AML-193 (cell line): Measurements from ENCODE around the gene EPG5.
"Not testable (repeated sequence)": the region's sequence is repeated elsewhere in the genome, so short reads cannot be mapped to it uniquely, and the experiment has no call there.

Experiments used
- DNase-seq, 2 experiments: peaks; one replicate each; lab custom pipeline; 2025; lab: John Stamatoyannopoulos, UW

The EPG5 gene

DNA sequence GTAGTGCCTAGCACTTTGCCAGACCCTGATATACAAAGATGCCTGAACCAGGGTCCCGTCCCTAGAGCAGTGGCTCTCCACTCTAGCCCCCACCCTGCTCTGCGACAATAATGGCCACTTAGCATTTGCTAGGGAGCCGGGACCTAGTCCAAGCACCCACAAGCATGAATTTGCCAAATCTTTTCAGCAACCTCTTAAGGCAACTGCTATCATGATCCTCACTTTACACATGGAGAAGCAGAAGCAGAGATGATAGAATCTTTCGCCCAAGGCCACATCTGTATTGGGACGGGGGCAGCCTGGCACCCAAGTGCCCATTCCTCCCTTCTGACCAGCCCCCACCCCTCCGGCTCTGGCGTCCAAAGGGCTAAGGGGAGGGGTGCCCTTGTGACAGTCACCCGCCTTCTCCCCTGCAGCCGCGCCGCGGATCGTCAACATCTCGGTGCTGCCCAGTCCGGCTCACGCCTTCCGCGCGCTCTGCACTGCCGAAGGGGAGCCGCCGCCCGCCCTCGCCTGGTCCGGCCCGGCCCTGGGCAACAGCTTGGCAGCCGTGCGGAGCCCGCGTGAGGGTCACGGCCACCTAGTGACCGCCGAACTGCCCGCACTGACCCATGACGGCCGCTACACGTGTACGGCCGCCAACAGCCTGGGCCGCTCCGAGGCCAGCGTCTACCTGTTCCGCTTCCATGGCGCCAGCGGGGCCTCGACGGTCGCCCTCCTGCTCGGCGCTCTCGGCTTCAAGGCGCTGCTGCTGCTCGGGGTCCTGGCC is 128.6 kb downstream of the EPG5 start:
- no peak for DNase-seq

- no peak for DNase-seq
Measured at GRCh38 chr18:45837283-45838070, 129.7 kb downstream of the EPG5 start.

DNA sequence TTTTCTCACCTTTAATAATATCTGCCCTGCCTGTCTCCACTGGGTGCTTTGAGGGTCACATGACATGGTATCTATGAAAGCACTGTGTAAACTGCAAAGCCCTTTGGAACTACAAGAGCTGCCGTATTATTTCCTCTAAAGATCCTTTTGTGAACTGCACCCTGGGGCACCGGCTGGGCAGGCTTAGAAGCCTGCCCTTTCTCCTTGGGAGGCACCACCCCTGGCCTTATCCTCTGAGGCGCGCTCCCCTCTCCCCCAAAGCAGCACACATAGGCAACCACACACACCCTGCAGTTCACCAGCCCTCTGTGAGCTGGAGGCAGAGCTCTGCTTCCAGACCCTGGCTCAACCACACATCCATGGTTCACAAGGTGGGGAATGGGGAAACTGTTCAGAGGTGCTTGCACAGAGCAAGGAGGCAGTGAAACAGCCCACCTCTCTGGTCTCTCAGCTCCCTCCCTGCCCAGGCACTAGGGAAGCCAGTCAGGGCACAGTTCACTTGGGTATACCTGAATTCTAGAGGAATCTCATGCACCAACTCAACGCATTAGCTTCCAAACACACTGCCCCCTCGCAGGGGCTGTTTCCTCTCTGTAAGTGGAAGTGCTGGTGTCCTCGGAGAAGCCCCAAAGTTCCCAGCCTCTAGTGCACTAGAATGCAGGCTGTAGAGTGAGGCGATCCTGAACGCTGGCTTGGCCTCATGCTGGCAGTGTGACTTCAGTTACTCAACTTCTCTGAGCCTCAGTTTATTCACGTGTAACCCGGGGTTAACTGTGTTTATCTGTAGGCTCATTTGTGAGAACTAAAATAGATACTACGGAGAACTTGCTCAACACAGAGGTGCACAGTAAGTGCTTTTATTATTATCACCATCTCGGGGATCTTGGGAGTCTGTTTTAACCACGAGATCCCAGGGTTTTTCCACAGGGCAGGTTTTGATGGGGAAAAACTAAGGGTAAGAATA is 130.6 kb downstream of the EPG5 start:
- no peak for DNase-seq

DNA sequence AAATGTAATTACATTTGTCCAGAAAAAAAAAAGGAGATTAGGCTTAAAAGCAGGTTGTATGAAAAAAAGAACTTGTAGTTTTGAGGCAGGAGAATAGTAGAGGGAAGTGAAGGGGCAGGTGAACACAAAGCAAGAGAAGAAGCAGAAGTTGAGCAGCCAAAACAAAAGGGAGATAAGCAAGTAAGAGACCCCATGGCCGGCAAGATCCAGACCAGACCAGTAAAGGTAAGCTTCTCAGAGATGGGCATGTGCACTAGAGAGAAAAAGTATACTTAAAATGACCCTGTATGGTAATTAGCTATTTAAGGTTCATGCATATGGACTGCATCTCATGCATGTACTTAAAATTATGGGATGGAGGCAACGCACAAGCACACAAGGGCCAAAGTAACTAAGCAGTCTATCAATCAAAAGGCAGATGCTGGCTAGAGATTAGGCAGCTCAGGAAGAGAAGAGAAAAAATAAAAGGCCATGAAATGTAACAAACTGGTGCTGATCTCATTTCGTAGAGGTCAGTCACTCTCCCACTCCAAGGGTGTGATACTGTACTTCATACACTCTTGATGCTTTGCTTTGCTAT is 132.0 kb downstream of the EPG5 start:
- no peak for DNase-seq

GRCh38 chr18:45834306-45834705 is 132.8 kb downstream of the EPG5 start:
- peak in 1 of 2 experiments; percentile 11 for DNase-seq

GRCh38 chr18:45833846-45834245 is 133.3 kb downstream of the EPG5 start:
- DNase-seq, result no peak

DNA sequence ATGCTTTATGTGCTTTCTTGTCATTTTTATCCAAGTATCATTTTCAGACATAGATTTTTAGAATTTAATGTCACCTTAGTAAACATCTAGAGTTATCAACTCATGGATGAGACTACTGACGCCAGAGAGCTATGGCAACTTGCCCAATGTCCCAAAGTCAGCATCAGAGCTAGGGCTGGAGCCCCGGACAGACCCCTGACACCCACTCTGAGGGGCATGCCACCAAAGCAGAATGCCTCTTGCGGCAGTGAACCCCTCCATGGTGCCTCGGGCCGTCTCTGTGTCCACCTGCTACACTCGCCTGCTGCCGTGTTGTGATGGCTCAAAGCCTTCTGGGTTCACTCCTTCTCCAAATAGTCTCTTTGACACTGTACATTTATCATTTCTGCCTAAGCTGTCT is 136.2 kb downstream of the EPG5 start:
- DNase-seq, result no peak

DNA sequence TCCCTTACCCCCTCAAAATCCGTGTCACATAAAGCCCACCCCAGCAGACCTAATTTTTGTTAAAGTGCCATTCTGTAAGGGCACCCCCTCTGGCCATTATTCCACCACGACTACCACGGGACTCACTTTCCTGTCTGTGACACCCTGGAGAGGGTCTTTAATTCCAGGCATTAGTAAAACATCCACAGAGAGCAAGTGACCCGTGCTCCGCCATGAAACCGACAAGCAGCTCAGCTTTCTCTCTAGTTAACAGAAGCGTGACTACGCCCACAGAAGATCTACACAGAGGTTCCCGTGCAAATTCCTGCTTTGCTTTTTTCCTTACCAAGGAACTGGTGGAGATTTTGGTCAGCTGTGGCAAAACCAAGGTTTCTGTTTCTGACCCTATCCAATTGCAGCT is 137.3 kb downstream of the EPG5 start:
- no peak for DNase-seq

DNA sequence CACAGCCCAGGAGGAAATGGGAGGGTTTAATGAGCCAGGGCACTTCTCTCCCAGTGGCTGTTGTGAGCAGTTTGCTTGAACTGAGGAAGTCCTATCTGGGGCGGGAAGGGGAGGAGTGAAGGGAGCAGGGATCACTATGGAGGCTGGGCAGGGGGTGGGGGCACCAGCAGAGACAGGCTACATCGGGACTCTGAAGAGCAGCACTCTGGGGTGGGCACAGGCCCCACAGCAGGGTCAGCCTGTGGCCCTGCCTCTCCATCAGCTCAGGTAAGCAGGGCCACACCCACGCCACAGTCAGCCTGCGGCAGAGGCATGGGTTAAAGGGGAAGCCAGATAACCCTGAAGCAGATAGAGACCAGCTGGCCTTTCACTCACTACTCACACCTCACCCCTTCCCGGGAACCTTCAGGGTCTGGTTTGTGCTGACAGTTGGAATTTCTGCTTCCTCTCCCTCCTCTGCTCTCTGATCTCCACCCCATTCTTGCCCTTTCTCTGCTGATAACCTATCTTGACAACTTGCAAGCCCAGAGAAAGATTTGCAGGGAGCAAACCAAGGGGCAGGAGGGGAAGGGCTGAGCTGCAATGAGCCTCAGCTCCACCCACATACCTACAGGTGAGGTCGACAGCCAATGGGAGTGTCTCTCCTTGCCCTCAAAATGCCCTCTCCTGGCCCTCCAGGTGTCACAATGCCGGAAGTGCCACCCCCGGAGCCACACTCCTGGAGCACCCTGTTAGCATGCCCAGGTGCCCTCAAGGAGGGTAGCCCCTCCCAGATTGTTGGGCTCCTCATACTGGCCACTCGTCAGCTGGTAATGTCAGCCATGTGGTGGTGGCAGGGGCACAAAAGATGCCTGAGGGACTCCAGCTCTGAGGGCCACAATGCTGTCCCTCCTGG is 138.0 kb downstream of the EPG5 start:
- peak; percentile 51 to 61 for DNase-seq

DNA sequence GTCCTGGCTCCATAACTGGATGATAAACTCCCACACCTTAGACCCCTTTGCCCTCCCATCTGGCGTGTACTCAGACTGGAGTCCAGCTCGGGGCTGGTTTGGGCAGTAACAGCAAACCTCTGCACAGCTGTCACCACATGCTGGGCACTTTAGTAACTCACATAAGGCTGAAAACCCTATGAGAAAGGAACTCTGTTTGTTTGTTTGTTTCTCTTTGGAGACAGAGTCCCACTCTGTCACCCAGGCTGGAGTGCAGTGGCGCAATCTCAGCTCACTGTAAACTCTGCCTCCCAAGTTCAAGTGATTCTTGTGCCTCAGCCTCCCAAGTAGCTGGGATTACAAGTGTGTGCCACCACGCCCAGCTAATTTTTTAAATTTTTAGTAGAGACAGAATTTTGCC is 140.4 kb downstream of the EPG5 start:
- not testable (repeated sequence) for DNase-seq

DNA sequence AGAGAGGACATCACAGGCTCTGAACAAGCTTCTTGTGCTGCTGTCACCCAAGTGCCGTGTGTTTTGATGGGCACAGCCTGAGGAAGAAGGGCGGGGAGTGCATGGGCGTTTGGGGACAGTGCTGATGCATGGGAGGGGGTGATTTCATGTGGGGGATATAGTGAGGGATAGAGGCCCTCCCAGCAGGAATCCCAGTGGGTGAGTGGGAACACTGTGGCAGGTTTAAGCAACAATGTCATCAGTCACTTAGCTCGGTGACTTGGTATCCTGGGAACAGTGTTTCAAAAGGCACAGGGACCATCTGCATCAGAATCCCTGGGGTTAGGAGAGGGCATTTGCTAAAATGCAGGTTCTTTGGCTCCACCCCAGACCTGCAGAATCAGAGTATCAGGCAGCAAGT is 141.0 kb downstream of the EPG5 start:
- DNase-seq, result no peak

DNA sequence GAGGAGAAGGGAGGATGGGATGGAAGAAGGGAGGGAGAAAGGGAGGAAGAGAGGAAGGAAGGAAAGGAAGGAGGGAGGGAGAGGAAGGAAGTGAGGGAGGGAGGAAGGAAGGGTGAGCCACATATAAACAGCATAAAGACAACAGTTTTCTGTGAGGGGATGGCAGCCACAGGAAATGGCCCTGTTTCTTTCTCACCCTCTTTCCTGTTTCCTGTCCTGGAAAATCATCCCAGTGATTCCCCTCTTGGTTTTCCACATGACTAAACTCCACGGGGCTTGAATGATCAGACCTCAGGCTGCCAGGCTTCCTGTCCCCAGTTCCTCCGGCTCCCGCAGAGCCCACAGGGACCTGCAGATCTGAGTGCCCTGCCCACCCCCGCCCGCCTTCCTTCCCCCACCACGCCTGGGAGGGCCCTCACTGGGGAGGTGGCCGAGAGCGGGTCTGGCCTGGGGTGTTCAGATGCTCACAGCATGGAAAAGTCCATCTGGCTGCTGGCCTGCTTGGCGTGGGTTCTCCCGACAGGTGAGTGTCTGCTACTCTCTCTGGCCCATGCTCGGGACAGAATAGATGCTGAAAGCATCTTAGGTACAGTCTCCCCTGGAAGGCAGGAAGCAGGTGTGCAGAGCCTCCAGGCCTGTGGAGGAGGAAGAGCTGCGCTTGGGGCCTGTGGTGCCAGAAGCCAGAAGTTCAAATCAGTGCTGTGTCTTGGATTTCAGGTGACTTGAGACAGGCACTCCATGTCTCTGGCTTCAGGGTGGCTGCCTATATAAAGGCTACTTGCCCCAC is 141.7 kb downstream of the EPG5 start, which contains the start of gene SIGLEC15:
SIGLEC15 (plus strand) TSS at position 418 of the 787 bp plus-strand sequence; CDS start at position 472, 54 bp downstream.
- DNase-seq, result no peak

GRCh38 chr18:45821711-45822110 is 145.4 kb downstream of the EPG5 start:
- no peak for DNase-seq

GRCh38 chr18:45821026-45821425 is 146.1 kb downstream of the EPG5 start:
- DNase-seq, result no peak

GRCh38 chr18:45820106-45820745 is 146.9 kb downstream of the EPG5 start:
- DNase-seq, result peak; percentile 70 to 75

DNA sequence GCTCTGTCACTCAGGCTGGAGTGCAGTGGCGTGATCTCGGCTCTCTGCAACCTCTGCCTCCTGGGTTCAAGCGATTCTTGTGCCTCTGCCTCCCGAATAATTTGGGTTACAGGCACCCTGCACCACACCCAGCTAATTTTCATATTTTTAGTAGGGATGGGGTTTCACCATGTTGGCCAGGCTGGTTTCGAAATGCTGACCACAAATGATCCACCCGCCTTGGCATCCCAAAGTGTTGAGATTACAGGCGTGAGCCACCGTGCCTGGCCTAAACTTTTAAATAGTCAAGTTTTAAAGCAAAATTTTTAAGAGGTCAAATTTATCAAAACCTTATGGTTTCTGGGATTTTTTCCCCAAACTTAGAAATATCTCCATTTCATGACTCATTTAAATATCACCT is 148.4 kb downstream of the EPG5 start:
- DNase-seq, result not testable (repeated sequence)

- no peak for DNase-seq
Measured at GRCh38 chr18:45817543-45817942, 149.6 kb downstream of the EPG5 start.

- DNase-seq, result not testable (repeated sequence)
Measured at GRCh38 chr18:45814733-45815132, 152.4 kb downstream of the EPG5 start.

DNA sequence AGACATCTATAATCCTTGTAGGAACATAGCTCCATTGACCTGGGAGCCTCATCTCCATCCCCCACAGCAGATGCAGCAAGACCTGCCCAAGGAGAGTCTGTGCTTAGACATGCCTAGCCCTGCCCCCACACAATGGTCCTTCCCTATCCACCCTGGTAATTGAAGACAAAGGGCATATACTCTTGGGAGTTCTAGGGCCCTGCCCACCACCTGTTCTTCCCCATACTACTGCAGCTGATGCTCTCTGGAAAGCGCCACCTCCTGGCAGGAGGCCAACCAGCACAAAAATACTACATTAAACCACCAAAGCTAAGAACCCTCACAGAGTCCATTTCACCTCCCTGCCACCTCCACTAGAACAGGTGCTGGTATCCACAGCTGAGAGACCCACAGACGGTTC is 160.0 kb downstream of the EPG5 start:
- not testable (repeated sequence) for DNase-seq
